Mammary epithelial cell (primary cell): ENCODE results near the gene MCAM.

Experiments used
- EZH2 ChIP-seq: IDR thresholded peaks from 2 replicates; pipeline ENCODE4 v1.6.1; 2012; ENCODE audit warnings: low read length, inconsistent platforms, borderline replicate concordance
- TF ChIP-seq, protein P1 (sequence below), 2 donors: IDR thresholded peaks in 1 of 2; conservative IDR thresholded peaks in 1 of 2; 2 replicates each; pipeline ENCODE4 v1.5.1; 2011 to 2012; ENCODE audit warnings: inconsistent platforms in 2 of 2, low read length in 2 of 2, mild to moderate bottlenecking in 2 of 2, control low read depth in 1 of 2, low read depth in 1 of 2; ENCODE audit not compliant: insufficient read depth in 1 of 2; ENCODE audit errors: extremely low read depth in 1 of 2

GRCh38 chr11:119355091-119355843, 38.3 kb upstream of the MCAM start:
- TF ChIP-seq, protein P1, sequence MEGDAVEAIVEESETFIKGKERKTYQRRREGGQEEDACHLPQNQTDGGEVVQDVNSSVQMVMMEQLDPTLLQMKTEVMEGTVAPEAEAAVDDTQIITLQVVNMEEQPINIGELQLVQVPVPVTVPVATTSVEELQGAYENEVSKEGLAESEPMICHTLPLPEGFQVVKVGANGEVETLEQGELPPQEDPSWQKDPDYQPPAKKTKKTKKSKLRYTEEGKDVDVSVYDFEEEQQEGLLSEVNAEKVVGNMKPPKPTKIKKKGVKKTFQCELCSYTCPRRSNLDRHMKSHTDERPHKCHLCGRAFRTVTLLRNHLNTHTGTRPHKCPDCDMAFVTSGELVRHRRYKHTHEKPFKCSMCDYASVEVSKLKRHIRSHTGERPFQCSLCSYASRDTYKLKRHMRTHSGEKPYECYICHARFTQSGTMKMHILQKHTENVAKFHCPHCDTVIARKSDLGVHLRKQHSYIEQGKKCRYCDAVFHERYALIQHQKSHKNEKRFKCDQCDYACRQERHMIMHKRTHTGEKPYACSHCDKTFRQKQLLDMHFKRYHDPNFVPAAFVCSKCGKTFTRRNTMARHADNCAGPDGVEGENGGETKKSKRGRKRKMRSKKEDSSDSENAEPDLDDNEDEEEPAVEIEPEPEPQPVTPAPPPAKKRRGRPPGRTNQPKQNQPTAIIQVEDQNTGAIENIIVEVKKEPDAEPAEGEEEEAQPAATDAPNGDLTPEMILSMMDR (conservative IDR thresholded peaks at IDR 0.05 in 1 of 2, IDR thresholded peaks at IDR 0.05 in 1 of 2; ENCODE audit: extremely low read depth in 1 of 2, insufficient read depth in 1 of 2, low read depth in 1 of 2, low read length in 2 of 2): no peak
- no peak for TF ChIP-seq EZH2
